Femur (tissue), 1 donor: ENCODE measurements around the gene FAM76A.
"Not testable (repeated sequence)": the region's sequence is repeated elsewhere in the genome, so short reads cannot be mapped to it uniquely, and the experiment has no call there.

Experiments
- DNase-seq: peaks from one replicate; pipeline ENCODE4 v3.0.0-alpha.2; 2017

FAM76A gene

GRCh38 chr1:27725374-27726172 is at the start of gene FAM76A:
Gene FAM76A, plus strand, starts transcription at chr1:27725961. Its CDS starts 120 bp downstream, at chr1:27726081.
- peak; percentile 100 for DNase-seq

- DNase-seq: no peak
Measured at GRCh38 chr1:27676410-27676809, 49.4 kb upstream of the FAM76A start.

GRCh38 chr1:27678747-27679146 is 47.0 kb upstream of the FAM76A start:
- no peak for DNase-seq

GRCh38 chr1:27680225-27680791 is 45.5 kb upstream of the FAM76A start:
- not testable (repeated sequence) for DNase-seq

DNA sequence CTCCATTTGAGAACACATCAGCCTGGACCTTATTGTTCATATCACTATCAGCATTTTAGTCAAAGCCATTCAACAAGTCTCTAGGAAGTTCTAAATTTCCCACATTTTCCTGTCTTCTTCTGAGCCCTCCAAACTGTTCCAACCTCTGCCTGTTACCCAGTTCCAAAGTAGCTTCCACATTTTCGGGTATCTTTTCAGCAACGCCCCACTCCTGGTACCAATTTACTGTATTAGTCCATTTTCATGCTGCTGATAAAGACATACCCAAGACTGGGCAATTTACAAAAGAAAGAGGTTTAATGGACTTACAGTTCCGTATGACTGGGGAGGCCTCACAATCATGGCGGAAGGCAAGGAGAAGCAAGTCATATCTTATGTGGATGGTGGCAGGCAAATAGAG is 44.2 kb upstream of the FAM76A start:
- not testable (repeated sequence) for DNase-seq

- DNase-seq: no peak
Measured at GRCh38 chr1:27682351-27682944, 43.3 kb upstream of the FAM76A start.

- DNase-seq: no peak
Measured at GRCh38 chr1:27684176-27684575, 41.6 kb upstream of the FAM76A start.

- DNase-seq: peak; percentile 43
Measured at GRCh38 chr1:27686223-27686990, 39.4 kb upstream of the FAM76A start.

- peak; percentile 22 for DNase-seq
Measured at GRCh38 chr1:27687906-27688305, 37.9 kb upstream of the FAM76A start.

GRCh38 chr1:27689423-27690173 is 36.2 kb upstream of the FAM76A start:
- DNase-seq: peak; percentile 34

GRCh38 chr1:27690183-27690582 is 35.6 kb upstream of the FAM76A start:
- DNase-seq: no peak

DNA sequence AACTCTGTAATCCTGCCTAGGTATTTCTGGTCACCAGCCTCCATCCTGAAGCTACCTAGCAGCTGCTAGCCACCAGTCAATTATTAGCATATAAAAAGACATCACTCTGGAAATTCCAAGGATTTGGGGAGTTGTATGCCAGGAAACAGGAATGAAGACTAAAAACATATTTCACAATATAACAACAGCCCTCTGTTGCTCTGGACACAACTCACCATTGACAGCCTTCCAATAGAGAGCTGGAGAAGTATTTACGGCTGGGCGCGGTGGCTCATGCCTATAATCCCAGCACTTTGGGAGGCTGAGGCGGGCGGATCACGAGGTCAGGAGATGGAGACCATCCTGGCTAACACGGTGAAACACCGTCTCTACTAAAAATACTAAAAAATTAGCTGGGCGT is 28.9 kb upstream of the FAM76A start:
- DNase-seq: not testable (repeated sequence)

- DNase-seq: no peak
Measured at GRCh38 chr1:27704958-27705357, 20.8 kb upstream of the FAM76A start.

DNA sequence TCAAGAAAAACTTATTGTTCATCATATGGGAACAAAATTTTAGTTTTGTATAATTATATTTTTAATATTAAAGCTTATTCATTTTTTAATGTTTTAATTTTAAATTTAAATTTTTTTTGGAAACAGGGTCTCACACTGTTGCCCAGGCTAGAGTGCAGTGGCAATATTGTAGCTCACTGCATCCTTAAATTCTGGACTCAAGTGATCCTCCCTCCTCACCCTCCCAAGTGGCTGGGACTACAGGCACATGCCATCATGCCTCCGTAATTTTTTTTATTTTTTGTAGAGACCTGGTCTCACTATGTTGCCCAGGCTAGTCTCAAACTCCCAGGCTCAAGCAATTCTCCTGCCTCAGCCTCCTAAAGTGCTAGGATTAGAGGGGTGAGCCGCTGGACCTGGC is 20.2 kb upstream of the FAM76A start:
- DNase-seq: no peak

- no peak for DNase-seq
Measured at GRCh38 chr1:27710574-27710973, 15.2 kb upstream of the FAM76A start.

GRCh38 chr1:27713139-27713725 is 12.5 kb upstream of the FAM76A start:
- no peak for DNase-seq

DNA sequence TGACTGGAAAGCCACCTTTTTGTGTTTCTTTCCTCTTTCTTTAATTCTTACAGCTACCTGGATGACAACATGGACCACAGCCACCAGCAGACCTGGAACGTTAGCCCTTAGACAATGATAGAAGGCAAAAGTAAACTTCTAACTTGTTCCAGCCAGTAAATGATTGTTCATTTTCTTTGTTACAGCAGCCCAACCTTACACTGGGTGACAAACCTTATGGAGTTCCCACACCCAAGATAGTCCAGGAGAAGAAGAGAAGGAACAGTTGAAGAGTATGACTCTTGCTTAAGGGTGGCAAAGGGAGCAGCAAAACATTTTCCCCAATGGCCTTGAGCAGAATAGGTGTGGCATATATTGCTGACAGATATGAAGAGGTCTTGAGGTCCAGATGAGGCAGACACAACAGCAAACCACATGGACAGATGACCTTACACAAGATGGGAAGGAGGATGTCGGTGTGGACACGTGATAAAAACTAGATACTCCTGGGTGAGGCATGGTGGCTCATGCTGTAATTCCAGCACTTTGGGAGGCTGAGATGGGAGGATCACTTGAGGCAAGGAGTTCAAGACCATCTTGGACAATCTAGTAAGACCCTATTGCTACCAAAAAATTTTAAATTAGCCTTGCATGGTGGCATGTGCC is 11.8 kb upstream of the FAM76A start:
- DNase-seq: no peak

GRCh38 chr1:27716262-27716895 is 9.4 kb upstream of the FAM76A start:
- DNase-seq: no peak

GRCh38 chr1:27719286-27720251 is 6.2 kb upstream of the FAM76A start:
- no peak for DNase-seq

GRCh38 chr1:27724961-27725373 is 794 bp upstream of the FAM76A start:
- DNase-seq: peak; percentile 76
